HG03025 (cell line): ENCODE measurements around the gene POC1A.

Source experiments
- ATAC-seq: cut with Tn5 transposase; IDR thresholded peaks from one replicate; pipeline ENCODE4 v1.9.1; 2021; ENCODE audit warnings: mild to moderate bottlenecking, moderate library complexity; ENCODE audit not compliant: unreplicated experiment, low FRiP score

The POC1A gene

GRCh38 chr3:52108302-52109232 lies 45.7 kb downstream of the POC1A start:
- ATAC-seq = no peak

GRCh38 chr3:52106951-52107611 lies 47.1 kb downstream of the POC1A start:
- ATAC-seq = no peak

- ATAC-seq = no peak
Measured at GRCh38 chr3:52104684-52105640, 49.3 kb downstream of the POC1A start.

GRCh38 chr3:52102934-52103333 lies 51.3 kb downstream of the POC1A start:
- no peak for ATAC-seq

- ATAC-seq = no peak
Measured at GRCh38 chr3:52099001-52099401, 55.2 kb downstream of the POC1A start.

- ATAC-seq = no peak
Measured at GRCh38 chr3:52097851-52098507, 56.2 kb downstream of the POC1A start.

- no peak for ATAC-seq
Measured at GRCh38 chr3:52095990-52096775, 58.0 kb downstream of the POC1A start.

- no peak for ATAC-seq
Measured at GRCh38 chr3:52094571-52095485, 59.4 kb downstream of the POC1A start.

GRCh38 chr3:52093756-52094545 lies 60.3 kb downstream of the POC1A start:
- ATAC-seq = no peak

GRCh38 chr3:52092891-52093290 lies 61.3 kb downstream of the POC1A start:
- ATAC-seq = no peak

GRCh38 chr3:52092271-52092660 lies 62.0 kb downstream of the POC1A start:
- no peak for ATAC-seq

GRCh38 chr3:52091586-52092270 lies 62.5 kb downstream of the POC1A start:
- no peak for ATAC-seq

GRCh38 chr3:52090933-52091468 lies 63.2 kb downstream of the POC1A start:
- no peak for ATAC-seq

GRCh38 chr3:52090131-52090932 lies 63.9 kb downstream of the POC1A start:
- no peak for ATAC-seq

- ATAC-seq = no peak
Measured at GRCh38 chr3:52089691-52090090, 64.5 kb downstream of the POC1A start.
